Kidney epithelial cell (primary cell): ENCODE data around the gene SLC25A28. TPM values are rescaled to one million over a fixed set of nuclear protein-coding genes. Genes with fewer than 3 reads are reported as not detected.

Experiments
- DNase-seq: peaks from one replicate; pipeline ENCODE4 v3.0.0-alpha.2; 2010; ENCODE audit warnings: low read depth
- H3K27me3 ChIP-seq: 2 replicates; pipeline ENCODE4 v1.6.0; 2011; ENCODE audit warnings: low read length; ENCODE audit not compliant: control insufficient read depth, insufficient read depth
- H3K36me3 ChIP-seq: 2 replicates; pipeline ENCODE4 v1.5.1; 2011; ENCODE audit warnings: low read length; ENCODE audit not compliant: control insufficient read depth, insufficient read depth
- H3K4me3 ChIP-seq: 2 replicates; pipeline ENCODE4 v1.5.1; 2011; ENCODE audit warnings: low read depth, mild to moderate bottlenecking, control low read depth, low read length
- CTCF ChIP-seq: IDR thresholded peaks from 2 replicates; pipeline ENCODE4 v1.5.1; 2011; ENCODE audit warnings: mild to moderate bottlenecking, moderate library complexity, low read length, control low read depth, inconsistent platforms; ENCODE audit not compliant: insufficient read depth, poor library complexity, severe bottlenecking
- total RNA-seq: library from RNA; depleted of rRNA; stranded (reverse); fragments of >200 nt; gene quantifications from 2 replicates; pipeline ENCODE4 v1.2.3, GENCODE V29; 2015

SLC25A28 gene
- total RNA-seq, 1 donor from 2014 or later: 7.9 TPM

DNA sequence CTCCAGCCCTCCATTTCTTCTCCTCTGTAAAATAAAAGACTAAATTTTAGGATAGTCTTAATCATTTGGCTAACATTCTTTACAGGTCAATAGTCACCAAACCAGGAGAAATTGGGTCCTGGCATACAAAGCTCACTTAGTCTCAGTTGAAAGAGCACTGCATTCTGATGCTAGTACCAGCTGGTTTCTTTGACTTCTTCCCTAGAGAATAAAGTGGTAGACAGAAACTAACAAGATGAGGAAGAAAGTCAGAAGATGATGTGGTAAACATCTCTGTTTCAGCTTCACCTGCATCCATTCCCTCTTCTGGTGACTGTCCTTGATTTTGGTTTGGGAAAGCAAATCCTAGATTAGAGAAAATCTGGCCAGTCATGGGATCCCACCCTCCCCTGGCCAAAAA is 50.3 kb downstream of the SLC25A28 start:
- DNase-seq: no peak
- Histone ChIP-seq H3K36me3 (no peaks in the 10 kb centered on the region), H3K27me3 (no peaks in the 10 kb centered on the region), H3K4me3 (no peak overlapping the region)
- TF ChIP-seq CTCF: no peak

DNA sequence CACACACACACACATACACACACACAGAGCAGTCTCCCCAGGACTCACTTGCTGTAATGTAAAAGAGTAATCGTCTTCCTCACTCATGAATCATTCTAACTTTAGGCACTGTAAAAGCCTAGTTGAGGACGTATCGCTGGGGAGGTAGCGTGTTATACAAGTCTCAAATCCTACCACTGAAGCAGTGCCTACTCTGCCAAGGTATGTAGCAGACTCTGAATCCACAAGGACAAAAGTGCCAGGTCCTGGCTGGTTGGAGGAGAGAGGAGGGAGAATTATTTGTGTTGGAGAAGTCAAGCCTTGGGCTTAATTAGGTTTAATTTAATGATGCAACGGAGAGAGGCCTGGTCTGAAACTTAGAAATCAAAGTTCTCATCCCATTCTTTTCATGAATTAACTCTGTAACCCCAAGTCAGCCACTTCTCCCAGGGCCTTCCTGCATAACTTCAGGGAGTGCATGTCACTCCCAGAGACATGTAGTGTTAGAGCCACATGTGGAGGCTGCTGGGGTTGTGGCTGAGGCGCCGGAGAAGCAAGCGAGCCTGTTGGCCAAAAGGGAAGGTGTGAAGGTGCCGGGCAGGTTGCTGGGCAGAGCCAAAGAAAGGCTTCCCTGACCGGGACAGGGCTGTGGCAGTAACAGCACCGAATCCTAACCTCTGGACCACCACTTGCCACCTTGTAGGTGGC is 50.8 kb downstream of the SLC25A28 start:
- TF ChIP-seq CTCF: no peak
- DNase-seq: no peak
- no peak overlapping the region for H3K4me3 ChIP-seq
- no peaks in the 10 kb centered on the region for H3K27me3 ChIP-seq
- H3K36me3 ChIP-seq: no peaks in the 10 kb centered on the region

GRCh38 chr10:99565166-99565565 is 55.1 kb downstream of the SLC25A28 start:
- TF ChIP-seq CTCF: no peak
- H3K36me3 ChIP-seq: no peaks in the 10 kb centered on the region
- no peak overlapping the region for H3K4me3 ChIP-seq
- DNase-seq: no peak
- H3K27me3 ChIP-seq: no peaks in the 10 kb centered on the region

DNA sequence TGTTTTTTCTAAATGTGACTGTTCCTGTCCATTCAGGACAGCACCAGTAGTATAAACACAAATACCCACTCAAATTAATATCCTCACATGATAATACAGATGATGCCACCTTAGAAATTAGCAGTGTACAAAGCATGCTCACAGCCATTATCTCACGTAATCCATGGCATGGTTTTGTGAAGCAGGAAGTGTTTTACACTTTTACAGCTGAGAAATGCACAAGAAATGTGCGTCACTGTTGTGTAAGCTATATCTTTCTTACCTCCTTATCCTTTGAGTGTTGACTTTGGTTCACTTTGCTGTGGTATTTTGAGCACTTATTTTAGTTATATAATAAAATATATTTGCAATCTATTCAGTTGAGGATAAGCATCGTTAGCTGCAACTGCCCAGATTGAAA is 55.9 kb downstream of the SLC25A28 start:
- Histone ChIP-seq H3K27me3 (no peaks in the 10 kb centered on the region), H3K36me3 (no peaks in the 10 kb centered on the region), H3K4me3 (no peak overlapping the region)
- no peak for DNase-seq
- no peak for TF ChIP-seq CTCF

DNA sequence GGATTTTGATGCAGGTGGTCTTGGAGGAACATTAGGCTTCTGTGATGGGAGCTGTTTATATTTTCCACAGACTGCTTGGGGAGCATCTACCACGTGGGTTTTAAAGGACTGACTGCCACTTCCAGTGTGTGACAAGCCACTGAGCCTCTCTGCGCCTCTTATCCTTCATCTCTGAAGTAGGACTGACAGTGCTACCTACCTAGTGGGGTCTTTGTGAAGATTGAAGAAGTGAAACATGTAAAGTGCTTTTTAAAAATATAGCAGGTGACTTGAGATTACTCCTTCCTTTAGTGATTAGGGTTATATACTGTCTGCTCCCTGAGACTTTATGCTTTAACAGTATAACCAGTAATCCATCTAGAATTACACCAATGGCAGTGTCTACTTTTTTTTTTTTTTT is 57.6 kb downstream of the SLC25A28 start:
- Histone ChIP-seq H3K36me3 (no peaks in the 10 kb centered on the region), H3K4me3 (no peak overlapping the region), H3K27me3 (no peaks in the 10 kb centered on the region)
- TF ChIP-seq CTCF: no peak
- DNase-seq: no peak

Other genes with a start within 250 kb of the SLC25A28 start
- 57.6 and 73.7 TPM in 2 replicates for gene GOT1, start 189.8 kb downstream of the SLC25A28 start, total RNA-seq
- gene NKX2-3, start 87.5 kb downstream of the SLC25A28 start, total RNA-seq: not detected in 2 replicates
- 27.7 and 29.1 TPM in 2 replicates for gene ENTPD7, start 39.1 kb upstream of the SLC25A28 start, total RNA-seq
- gene COX15, start 111.7 kb upstream of the SLC25A28 start, total RNA-seq: 44.4 and 45.9 TPM in 2 replicates
- gene CUTC, start 111.8 kb upstream of the SLC25A28 start, total RNA-seq: 6.0 and 8.4 TPM in 2 replicates
- gene ABCC2, start 162.2 kb upstream of the SLC25A28 start, total RNA-seq: 0.04 and 0.07 TPM in 2 replicates